GM21619 (cell line): ENCODE results near the gene LBR.
A peak's percentile ranks its signal among the peaks of the same experiment; 100 is the strongest.

ENCODE experiments used
- ATAC-seq: cut with Tn5 transposase; IDR thresholded peaks from one replicate; pipeline ENCODE4 v1.9.1; 2021; ENCODE audit not compliant: unreplicated experiment

The LBR gene

DNA sequence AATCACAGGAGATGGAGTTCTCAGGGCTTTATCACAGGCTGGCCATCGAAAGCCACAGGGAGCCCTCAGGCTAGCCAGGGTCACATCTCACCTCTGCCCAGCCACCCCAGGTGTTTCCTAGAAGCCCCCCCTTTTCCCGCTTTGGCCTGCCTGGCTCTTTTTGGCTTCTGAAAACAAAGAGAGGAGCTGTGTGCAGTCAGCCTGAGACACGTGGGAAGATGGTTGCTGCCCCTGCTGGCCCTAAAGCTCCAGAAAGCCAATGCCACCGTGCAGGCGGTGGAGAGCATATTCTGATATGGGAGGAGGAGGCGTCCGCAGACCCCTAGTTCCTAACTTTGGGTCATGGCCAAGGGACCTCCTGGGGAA lies 18.7 kb upstream of the LBR start:
- ATAC-seq: no peak

DNA sequence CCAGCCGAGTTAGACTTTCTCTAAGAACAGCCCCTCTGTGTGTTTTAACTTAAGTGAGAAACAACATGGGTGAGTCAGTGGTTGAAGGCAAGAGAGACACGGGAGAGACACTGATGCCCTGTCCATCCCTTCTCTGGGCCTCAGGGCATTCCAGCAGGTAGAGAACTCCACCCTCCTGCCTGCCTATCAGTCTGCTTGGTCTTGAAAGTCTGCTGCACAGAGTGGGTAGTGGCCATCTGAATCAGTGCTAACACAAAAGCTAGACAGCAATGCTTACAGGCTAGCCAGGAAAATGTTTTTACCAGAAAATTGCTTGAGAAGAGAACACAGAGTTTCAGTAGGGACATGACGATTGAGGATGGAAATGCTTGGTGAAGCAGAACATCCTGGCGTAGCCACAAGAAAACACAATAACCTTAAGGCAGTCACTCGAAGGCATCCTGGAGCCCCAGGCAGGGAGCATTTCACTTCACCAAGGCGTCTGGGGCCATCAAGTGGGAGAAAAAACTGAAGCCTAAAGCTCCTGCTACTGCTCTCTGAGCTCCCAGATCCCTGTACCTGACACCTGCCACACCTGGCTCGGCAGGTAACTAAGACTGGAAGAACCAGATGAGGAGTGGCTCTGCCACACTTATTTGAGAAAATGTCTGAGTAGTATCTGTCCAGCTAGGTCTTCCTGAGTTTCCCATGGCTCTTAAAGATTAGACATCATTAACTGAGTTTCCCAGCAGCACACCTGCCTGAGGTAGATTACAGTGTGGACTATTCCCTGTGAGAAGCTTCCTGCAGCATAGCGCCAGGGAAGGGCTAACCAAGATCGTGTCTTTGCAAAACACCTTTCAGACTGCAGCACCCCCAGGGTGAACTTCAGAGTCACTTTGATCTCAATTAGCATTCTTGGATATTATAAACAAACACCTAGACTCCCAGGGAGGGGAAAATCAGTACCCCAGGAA lies 18.1 kb upstream of the LBR start:
- ATAC-seq: no peak

DNA sequence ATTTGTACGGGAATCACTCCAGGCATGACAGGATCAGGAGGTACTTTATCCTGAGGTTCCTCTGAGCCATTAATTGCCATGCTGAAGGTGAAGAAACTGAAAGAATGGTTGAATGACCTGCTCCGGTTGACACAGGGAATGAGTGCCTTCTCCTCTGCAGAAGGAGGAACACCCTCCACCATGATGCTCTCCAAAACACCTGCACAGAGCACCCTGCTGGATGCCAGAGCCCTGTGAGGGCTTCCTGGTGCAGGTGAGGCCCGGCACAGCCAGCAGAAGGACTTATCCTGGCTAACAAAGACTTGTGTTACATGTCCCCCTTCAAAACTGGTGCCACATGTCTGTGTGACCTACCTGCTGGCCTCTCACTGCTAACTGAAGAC lies 14.3 kb upstream of the LBR start:
- ATAC-seq: no peak

DNA sequence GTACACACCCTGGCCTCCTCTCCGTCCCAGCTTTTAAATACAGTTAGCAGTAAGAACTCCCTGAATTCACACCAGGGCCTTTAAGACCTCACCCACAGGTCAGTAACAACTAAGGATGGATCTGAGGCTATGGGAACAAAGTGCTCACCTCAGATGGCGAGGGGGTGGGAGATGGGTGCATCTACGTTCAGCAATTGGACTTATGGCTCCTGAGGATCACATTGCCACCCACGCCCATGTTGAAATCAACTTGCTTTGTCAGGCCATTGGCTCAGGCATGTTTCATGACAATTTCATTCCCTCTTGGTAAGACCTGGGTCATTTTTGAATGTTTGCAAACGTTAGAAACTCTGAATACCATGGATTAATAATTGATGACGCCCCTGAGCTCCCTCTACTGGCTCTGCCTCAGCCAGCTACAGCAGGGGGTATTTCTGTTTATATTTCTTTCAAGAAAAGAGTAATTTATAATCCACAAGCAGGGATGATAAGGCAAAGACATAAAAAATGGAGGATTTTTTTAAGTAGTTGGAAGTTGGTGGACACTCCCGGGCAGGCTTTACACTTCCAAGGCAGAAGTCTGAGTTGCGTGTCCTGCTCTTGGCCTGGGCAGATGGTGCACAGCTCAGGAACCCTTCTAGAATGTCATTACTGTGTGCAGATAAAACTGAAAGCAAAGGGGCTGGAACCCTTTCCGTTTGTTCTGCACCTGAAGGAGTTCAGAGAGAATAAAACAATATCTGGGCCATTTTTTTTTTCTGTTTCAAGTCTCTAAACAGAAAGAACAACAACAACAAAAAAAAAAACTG lies 13.7 kb upstream of the LBR start:
- peak; percentile 34 for ATAC-seq

DNA sequence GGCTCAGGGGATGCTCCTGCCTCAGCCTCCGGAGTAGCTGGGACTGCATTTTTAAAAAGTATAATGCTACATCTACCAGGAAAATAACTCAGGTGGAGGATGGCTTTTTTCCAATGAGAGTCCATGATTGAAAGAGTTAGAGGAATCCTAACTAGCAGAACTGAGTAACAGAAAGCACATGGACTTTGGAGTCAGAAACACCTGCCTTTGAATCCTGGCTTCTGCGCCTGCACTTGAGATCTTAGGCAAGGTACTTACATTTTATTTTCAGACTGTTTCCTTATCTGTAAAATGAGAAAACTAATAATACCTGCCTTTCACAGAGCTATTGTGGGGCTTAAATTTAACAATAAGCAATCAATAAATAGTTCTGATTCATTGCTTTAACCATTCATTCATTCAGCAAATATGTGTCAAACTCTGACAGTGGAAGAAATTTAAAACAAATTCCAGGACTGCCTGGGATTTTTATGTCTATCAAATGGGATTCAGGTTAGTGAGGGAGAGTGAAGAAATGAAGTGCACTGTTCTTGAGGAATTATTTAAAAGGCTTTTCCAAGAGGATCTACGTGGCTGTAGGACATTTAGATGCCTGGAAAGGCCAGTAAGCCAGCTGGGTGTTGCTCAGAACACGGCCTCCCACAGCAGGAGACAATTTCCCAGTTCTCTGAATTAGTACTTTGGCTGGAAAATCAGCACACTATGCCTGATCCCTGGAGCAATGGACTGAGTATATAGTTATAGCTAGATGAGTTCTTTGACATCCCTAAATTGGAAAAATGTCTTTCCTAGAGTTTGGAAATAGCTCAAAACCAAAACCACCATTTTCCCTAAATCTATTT lies 12.8 kb upstream of the LBR start:
- ATAC-seq: no peak

DNA sequence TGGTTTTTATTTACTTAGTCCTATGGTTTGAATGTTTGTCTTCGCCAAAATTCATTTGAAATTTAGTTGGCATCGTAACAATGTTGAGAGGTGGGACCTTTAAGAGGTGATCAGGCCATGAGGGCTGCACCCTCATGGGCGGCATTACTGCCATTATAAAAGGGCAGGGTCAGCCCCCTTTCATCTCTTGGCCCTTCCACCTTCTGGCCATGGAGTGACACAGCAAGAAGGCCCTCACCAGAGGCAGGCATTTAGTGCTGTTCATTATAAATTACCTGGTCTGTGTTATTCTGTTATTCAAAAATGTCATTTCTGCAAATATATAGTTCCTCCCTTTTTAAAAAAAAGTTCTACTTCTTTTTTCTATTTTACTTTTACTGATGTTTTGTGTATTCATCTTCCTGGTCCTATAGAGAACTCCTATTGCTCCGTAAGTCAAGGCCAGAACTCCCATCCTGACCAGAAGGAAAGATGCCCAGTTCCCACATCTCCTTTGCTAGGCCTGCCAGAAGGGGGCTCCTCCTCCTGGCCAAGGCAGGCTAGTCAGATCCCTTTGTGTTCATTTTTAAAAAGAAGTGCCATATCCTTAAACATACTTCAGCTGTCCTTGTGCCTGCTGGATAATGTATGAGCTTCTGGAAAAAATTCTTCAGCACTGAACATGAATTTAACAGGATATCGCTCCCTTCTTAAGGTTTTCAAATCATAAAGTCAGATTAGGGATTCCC lies 10.0 kb upstream of the LBR start:
- no peak for ATAC-seq

DNA sequence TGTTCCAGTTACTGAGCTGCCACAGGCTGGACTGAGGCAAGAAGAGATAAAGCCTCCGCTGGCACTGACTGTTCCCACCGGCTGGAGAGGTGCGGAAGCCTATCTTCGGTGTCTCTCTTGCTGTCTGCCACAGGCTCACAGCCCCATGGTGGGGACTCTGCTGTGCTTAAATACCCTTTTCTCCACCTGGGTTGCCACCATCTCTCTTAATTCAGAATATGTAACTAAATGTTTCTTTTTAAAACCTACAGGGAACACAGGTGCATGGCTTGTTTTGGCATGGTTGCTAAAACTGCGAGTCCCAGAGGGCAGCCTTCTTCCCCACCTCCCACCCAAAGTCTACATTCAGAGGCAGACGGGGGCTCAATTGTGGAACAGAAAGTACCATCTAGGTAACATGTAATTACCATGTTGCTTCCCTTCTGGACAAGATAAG lies 8.1 kb upstream of the LBR start:
- ATAC-seq: peak; percentile 67

DNA sequence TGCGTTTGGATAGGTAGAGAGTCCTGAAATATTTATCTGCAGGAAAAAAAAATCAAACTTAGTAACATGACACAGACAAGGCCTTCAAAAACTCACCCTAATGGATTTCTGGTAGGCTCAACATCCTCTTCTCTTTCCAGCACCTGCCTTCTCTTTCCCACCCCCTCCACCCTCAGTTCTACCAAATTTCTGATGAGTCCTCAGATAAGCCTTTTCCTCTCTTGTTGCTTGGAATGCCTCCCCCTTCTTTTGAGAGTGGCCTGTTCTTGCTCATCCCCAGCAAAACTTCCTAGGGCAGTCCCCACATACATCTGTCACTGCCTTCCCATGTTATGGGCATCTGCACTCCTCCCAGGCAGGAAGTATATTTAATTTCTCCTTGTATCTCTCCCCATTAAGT lies 7.6 kb upstream of the LBR start:
- ATAC-seq: peak; percentile 16

DNA sequence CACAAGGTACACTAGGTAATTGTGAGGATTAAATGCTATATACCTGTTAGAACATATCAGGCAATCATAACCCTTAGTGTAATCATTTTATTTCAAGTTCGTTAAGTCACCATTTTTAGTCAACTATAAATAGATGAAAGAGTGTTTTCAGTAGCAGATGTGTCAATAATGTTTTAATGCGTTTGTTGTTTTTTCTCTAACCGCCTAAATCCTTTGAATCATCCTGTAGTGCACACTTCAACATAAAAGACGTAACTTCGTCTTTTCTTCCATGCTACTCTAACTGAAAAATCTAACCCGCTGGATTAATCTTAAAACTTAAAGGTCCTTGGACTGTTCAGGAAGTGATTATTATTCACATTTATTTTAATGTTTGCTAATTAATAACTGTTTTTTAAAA lies 7.2 kb upstream of the LBR start:
- ATAC-seq: no peak

DNA sequence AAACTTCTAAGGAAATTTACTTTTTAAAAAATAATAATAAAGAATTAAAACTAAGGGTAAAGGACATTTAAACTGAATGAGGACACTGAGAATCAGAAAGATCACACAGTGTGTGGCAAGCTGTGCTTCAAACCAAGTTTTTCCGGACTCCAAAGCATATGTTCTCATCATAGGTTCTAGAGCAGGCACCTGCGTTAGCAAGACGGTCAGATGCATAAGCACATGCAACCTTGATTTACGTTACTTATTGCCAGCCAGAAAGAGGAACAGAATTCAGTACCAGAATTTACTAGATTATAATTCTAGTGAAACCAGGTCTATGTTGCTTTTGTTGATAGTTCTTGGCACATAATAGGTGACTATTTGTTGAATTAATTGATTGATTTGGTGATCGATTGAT lies 6.2 kb upstream of the LBR start:
- ATAC-seq: no peak

DNA sequence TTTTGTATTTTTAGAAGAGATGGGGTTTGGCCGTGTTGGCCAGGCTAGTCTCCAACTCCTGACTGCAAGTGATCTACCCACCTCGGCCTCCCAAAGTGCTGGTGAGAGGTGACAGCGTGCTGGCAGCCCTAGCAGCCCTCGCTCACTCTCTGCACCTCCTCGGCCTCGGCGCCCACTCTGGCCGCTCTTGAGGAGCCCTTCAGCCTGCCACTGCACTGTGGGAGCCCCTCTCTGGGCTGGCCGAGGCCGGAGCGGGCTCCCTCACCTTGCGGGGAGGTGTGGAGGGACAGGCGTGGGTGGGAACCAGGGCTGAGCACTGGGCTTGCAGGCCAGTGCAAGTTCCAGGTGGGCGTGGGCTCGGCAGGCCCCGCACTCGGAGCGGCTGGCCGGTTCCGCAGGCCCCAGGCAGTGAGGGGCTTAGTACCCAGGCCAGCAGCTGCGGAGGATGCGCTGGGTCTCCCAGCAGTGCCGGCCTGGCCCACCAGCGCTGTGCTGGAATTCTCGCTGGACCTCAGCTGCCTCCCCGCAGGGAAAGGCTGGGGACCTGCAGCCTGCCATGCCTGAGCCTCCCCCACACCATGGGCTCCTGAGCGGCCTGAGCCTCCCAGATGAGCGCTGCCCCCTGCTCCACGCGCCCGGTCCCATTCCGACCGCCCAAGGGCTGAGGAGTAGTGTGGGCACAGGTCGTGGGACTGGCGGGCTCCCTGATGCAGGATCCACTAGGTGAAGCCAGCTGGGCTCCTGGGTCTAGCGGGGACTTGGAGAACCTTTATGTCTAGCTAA lies 3.4 kb upstream of the LBR start:
- ATAC-seq: no peak

DNA sequence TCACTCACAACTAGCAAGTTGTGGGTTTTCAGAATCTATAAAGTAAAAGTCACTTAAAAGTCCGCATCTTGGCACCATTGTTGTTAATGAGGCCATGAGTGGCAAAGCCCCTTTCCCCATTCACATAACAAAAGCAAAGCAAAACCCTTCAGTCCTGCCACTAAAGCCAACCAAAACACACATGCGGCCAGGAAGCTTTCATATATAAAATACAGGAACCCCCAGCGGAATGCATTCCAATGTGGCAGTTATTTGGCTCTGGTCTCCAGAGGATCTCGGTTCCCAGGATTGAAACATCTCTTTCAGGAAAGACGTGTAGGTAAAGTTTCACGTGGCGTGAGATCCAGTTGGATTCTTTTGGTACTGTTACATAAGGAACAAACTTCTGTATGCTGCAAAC lies 2.5 kb upstream of the LBR start:
- no peak for ATAC-seq

DNA sequence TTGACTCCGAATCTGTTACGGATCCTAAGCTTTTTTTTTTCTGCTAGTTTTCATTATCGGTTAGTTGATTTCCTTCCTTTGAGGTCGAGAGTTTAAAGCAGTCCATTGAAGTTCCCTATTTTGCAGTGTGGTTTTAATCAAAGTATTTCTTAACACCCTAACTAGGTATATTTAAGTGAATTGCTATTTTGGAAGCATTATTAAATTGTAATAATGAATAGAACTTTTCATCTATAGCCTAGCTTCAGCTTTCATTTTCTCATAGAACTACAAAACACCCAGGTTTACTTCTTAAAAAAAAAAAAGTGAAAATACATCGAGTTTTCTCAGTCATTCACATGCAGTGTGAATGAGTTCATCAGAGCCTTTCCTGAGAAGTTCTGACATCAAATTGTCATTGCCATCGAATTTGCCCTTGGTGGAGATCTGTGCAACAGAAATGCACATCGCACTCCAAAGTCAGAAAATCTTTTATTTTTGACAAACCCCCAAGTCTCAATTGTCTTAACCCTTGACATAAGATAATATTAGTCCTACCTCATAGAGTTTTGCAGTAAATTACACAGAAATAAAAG lies 1.1 kb upstream of the LBR start:
- ATAC-seq: no peak

DNA sequence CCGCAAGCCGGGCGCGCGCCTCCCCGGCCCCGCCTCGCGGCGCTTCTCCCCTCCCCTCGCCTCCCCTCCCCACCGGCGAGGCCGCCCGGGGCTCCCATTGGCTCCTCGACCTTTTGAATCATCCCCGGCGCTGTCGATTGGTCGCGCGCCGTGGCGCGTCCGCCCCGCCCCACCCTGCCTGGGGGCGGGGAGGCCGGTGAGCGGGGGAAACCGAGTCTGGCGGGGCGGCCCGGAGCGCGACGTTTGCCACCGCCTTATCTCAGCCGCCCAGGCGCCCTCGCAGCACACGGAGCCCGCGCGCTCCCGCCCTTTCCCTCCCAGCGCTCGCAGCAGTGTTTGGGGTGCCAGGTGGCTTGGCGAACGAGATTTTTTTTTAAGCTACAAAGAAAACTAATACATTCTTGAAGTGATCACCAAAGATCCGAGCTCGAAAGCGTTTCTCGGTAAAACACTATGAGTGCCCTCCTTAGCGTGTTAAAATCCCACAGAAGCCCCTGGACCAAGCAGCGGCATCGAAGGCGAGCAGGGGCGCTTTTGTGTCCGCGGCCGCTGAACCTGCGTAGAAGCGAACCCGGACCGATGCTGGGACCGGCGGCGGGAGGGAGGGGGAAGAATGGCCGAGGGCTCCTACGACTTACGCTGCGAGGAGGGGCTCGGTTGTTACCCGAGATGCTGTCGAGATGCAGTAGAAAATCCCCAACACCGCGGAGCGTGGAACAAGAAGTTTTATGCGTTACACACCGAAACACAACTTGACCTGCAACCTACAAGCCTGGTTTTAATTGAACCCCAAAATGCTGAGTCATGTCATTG lies 436 bp upstream of the LBR start:
- peak; percentile 86 for ATAC-seq

DNA sequence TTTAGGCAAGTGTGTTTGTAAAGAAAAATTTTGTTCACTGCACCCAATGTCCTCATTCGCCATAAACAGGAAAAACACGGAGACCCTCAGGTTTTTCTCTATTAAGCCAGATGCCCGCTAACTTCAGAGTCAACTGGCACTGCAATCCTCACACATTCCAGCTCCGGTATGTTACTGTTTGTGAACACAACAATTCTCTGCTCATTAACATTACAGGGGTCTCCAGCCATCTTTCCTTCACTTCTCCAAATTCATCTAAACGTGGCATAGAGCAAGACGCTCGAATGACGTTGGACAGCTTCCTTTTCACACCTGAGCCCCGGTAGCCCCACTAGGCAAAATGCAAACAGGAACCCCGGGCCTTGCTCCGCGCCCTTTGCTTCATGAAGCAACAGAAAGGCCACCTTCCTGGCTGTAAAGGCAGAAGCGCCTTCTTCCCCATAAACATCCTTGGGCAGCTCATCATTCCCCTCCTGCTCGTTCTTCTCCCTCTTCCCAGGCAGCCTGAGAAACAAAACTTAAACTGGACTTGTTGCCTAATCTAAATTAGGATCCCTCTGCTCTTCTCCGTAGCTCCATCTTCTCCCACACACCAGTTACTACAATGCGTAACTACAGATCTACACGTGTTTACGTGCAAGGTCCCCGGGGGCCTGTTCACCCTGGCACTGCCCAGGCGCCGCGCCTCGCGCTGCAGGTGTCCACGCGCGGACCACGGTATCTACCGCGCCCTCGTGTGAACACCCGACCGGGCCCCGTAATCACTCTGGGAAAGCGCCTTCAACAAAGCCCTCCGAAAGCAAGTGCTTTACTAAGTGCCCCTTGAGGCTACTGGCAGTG lies 1.2 kb downstream of the LBR start:
- no peak for ATAC-seq

DNA sequence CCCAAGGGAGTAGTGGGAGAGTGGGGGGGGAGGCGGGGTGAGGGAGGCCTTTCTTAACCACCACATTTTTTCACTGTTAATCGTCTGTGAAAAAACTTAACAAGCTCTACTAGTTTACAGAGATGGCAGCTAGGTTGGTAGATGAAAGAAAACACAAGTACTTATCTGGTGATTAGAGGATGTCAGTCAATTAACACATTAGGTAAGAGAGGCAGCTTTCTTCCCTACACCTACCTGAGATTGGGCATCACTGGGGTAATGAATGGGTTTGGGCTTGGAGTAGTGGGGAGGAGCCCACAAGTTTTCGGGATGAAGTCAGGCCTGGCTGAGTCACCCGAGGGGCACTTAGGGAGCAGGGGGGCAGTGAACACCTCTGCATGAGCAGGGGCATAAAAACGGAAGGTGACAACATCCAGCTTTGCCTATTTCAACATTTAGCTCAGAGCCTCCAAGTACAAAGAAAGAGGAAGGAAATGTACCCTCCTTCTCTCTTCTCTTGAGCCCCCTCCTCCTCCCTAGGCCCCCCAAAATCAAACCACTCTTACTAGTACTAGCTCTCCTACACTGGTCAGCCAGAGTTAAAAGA lies 2.5 kb downstream of the LBR start:
- ATAC-seq: no peak

DNA sequence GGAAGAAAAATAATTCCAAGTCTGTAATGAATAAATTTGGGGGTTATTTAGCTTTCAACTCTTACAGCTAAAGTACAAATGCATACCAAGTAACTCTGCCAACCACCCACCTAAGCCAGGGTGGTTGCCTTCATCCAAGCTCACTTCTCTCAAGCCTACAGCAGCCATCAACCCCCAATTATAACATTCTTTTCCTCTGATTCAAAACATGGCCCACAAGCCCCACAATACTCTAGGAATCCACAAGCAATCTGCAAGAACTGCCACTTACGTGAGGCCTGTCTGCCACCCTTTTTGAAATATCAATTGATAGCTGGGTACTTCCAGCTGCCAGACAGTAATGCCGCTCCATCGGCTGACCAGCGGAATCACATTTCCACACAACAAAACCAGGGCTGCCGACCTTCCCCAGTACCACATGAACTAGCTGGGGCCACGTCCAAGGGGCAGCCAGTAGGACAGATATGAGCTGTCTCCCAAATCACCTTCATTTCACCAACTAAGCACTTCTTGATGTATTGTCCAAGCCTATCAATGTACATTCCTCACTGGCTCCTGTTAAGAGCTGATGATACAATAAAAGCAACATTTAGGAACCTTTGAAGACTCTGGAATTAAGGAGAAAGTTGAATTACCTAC lies 3.2 kb downstream of the LBR start:
- no peak for ATAC-seq
